CD4-positive, alpha-beta memory T cell (primary cell): ENCODE results near the gene CTLA4. TPM values are rescaled to one million over a fixed set of nuclear protein-coding genes. Genes with fewer than 3 reads are reported as not detected.
"Not testable (repeated sequence)": the region's sequence is repeated elsewhere in the genome, so short reads cannot be mapped to it uniquely, and the experiment has no call there.

Experiments used
- CTCF ChIA-PET: fragments of 350-600 bp; sonication (Branson Sonifier 250); formaldehyde crosslinking; loops from one replicate; lab custom pipeline; 2021; ENCODE audit warnings: inconsistent platforms; ENCODE audit not compliant: partially characterized antibody; lab: Charles Lee
- POLR2A ChIA-PET: fragments of 350-600 bp; sonication (Branson Sonifier 250); formaldehyde crosslinking; loops from one replicate; lab custom pipeline; 2021; ENCODE audit not compliant: partially characterized antibody; lab: Charles Lee
- DNase-seq, 5 donors: peaks; one replicate each; pipeline versions ENCODE4 v3.0.0 to v3.0.0-alpha.2; 2020 to 2022; ENCODE audit warnings: mixed read lengths in 1 of 5
- H3K27ac ChIP-seq: one replicate; pipeline ENCODE4 v1.7.0; 2013; ENCODE audit warnings: low read depth, low read length
- H3K27me3 ChIP-seq: 2 replicates; pipeline ENCODE4 v1.7.0; 2013; ENCODE audit warnings: mild to moderate bottlenecking, low read length, moderate library complexity; ENCODE audit not compliant: insufficient read depth
- H3K36me3 ChIP-seq: 2 replicates; pipeline ENCODE4 v1.7.0; 2013; ENCODE audit warnings: mild to moderate bottlenecking, low read length, moderate library complexity; ENCODE audit not compliant: insufficient read depth
- H3K4me1 ChIP-seq: 2 replicates; pipeline ENCODE4 v1.7.0; 2013; ENCODE audit warnings: mild to moderate bottlenecking, low read length, moderate library complexity; ENCODE audit not compliant: insufficient read depth
- H3K4me3 ChIP-seq, 2 donors: one replicate each; pipeline ENCODE4 v1.7.0; 2013; ENCODE audit warnings: low read length in 2 of 2, mild to moderate bottlenecking in 1 of 2
- H3K9me3 ChIP-seq, 2 donors: one replicate each; pipeline ENCODE4 v1.7.0; 2013; ENCODE audit warnings: low read length in 2 of 2, control low read depth in 1 of 2; ENCODE audit not compliant: control insufficient read depth in 1 of 2
- H3K27ac Mint-ChIP-seq, 7 donors: one replicate each; pipeline ENCODE4 v1.8.0; 2020 to 2021; ENCODE audit warnings: mixed read lengths in 7 of 7, mild to moderate bottlenecking in 6 of 7, inconsistent platforms in 3 of 7, moderate library complexity in 3 of 7
- H3K27me3 Mint-ChIP-seq, 2 donors: one replicate each; pipeline ENCODE4 v1.8.0; 2020 to 2021; ENCODE audit warnings: mixed read lengths in 2 of 2
- H3K36me3 Mint-ChIP-seq, 2 donors: one replicate each; pipeline ENCODE4 v1.8.0; 2020 to 2021; ENCODE audit warnings: mixed read lengths in 2 of 2, inconsistent platforms in 1 of 2, mild to moderate bottlenecking in 1 of 2
- H3K4me1 Mint-ChIP-seq, 4 donors: one replicate each; pipeline ENCODE4 v1.8.0; 2020 to 2021; ENCODE audit warnings: mixed read lengths in 4 of 4, mild to moderate bottlenecking in 1 of 4
- H3K4me3 Mint-ChIP-seq, 8 donors: one replicate each; pipeline ENCODE4 v1.8.0; 2020 to 2021; ENCODE audit warnings: mixed read lengths in 8 of 8, mild to moderate bottlenecking in 7 of 8, moderate library complexity in 6 of 8, inconsistent platforms in 3 of 8
- H3K9me3 Mint-ChIP-seq, 8 donors: one replicate each; pipeline ENCODE4 v1.8.0; 2020 to 2021; ENCODE audit warnings: mixed read lengths in 8 of 8, mild to moderate bottlenecking in 5 of 8, inconsistent platforms in 3 of 8, moderate library complexity in 1 of 8
- intact Hi-C: fragments of 100-400 bp; cut with micrococcal nuclease; formaldehyde crosslinking; loops from one replicate; pipeline ENCODE4 v1.15.1; 2023
- polyA plus RNA-seq, 2 donors: library from polyadenylated mRNA; unstranded; fragments of 300-500 nt; fragmentation: Illumina TruSeq; gene quantifications; one replicate each; pipeline ENCODE4 v1.2.3, GENCODE V29; 2021
- total RNA-seq, 2 experiments: library from RNA; stranded (reverse); gene quantifications; one replicate each; pipeline ENCODE4 v1.2.3, GENCODE V29; 2021

Gene CTLA4
- total and polyA plus RNA-seq, 4 experiments from 2014 or later: 7.6 to 20.4 (median 13.7) TPM

GRCh38 chr2:203873921-203874631 is 6.5 kb downstream of the CTLA4 start:
- peaks cover 43 to 78% (median 65%) of the 10 kb centered on the region in 4 donors for H3K4me1 Mint-ChIP-seq
- peaks cover 32 to 39% of the 10 kb centered on the region in 2 donors for H3K36me3 Mint-ChIP-seq
- ChIA-PET CTCF (interaction anchor here (1.6 to 7.2 kb wide), 4 partner anchors 13 to 36 kb away, joined by 5 to 58 read pairs (median 30); no protein-coding TSS in a partner anchor), POLR2A (interaction anchor here (0.6 to 13.8 kb wide), 10 partner anchors 8 to 156 kb away, joined by 3 to 213 read pairs (median 4); no protein-coding TSS in a partner anchor)
- Histone ChIP-seq H3K4me1 (peaks cover 77% of the 10 kb centered on the region), H3K4me3 (no peak overlapping the region), H3K36me3 (peaks cover 13% of the 10 kb centered on the region), H3K27me3 (no peaks in the 10 kb centered on the region), H3K9me3 (no peaks in the 10 kb centered on the region), H3K27ac (no peak overlapping the region)
- H3K4me3 Mint-ChIP-seq: peak overlapping the region in 6 of 8 donors; percentile 3 to 44 (median 18)
- peaks cover 0 to 2% (median 0%) of the 10 kb centered on the region in 8 donors for H3K9me3 Mint-ChIP-seq
- H3K27me3 Mint-ChIP-seq: no peaks in the 10 kb centered on the region
- intact Hi-C loops: no loop called here
- DNase-seq: peak in 2 of 5 donors; percentile 43 to 48
- peak overlapping the region; percentile 12 to 91 (median 52) for H3K27ac Mint-ChIP-seq

- intact Hi-C loops: no loop called here
- peaks cover 0 to 2% (median 0%) of the 10 kb centered on the region in 8 donors for H3K9me3 Mint-ChIP-seq
- Histone ChIP-seq H3K36me3 (peaks cover 13% of the 10 kb centered on the region), H3K4me1 (peaks cover 77% of the 10 kb centered on the region), H3K27ac (no peak overlapping the region), H3K4me3 (no peak overlapping the region), H3K27me3 (no peaks in the 10 kb centered on the region), H3K9me3 (no peaks in the 10 kb centered on the region)
- H3K27me3 Mint-ChIP-seq: no peaks in the 10 kb centered on the region
- H3K4me1 Mint-ChIP-seq: peaks cover 30 to 66% (median 53%) of the 10 kb centered on the region in 4 donors
- H3K27ac Mint-ChIP-seq: peak overlapping the region in 4 of 7 donors; percentile 12 to 84 (median 55)
- no peak for DNase-seq
- POLR2A ChIA-PET: interaction anchor here (0.9 to 13.8 kb wide), 8 partner anchors 8 to 63 kb away, joined by 3 to 213 read pairs (median 8); partner anchors contain the start of gene CTLA4
- no peak overlapping the region for H3K4me3 Mint-ChIP-seq
- CTCF ChIA-PET: interaction anchor here (0.9 to 3.0 kb wide), 5 partner anchors 14 to 34 kb away, joined by 3 to 12 read pairs (median 3); no protein-coding TSS in a partner anchor
- H3K36me3 Mint-ChIP-seq: peaks cover 30 to 32% of the 10 kb centered on the region in 2 donors
Observed at GRCh38 chr2:203875471-203875870, 7.9 kb downstream of the CTLA4 start.

- H3K27ac Mint-ChIP-seq: peak overlapping the region in 1 of 7 donors; percentile 25
- Histone ChIP-seq H3K4me3 (no peak overlapping the region), H3K27ac (no peak overlapping the region), H3K4me1 (peaks cover 73% of the 10 kb centered on the region), H3K36me3 (peaks cover 13% of the 10 kb centered on the region), H3K27me3 (no peaks in the 10 kb centered on the region), H3K9me3 (no peaks in the 10 kb centered on the region)
- no peak for DNase-seq
- peaks cover 26 to 28% of the 10 kb centered on the region in 2 donors for H3K36me3 Mint-ChIP-seq
- POLR2A ChIA-PET: interaction anchor here (1.0 to 13.8 kb wide), 5 partner anchors 16 to 135 kb away, joined by 3 to 213 read pairs (median 4); no protein-coding TSS in a partner anchor
- no peak overlapping the region for H3K4me3 Mint-ChIP-seq
- peaks cover 0 to 2% (median 0%) of the 10 kb centered on the region in 8 donors for H3K9me3 Mint-ChIP-seq
- no peaks in the 10 kb centered on the region for H3K27me3 Mint-ChIP-seq
- H3K4me1 Mint-ChIP-seq: peaks cover 25 to 58% (median 45%) of the 10 kb centered on the region in 4 donors
- CTCF ChIA-PET: interaction anchor here (1.0 to 1.8 kb wide), 3 partner anchors 15 to 19 kb away, joined by 3 to 5 read pairs (median 3); no protein-coding TSS in a partner anchor
- intact Hi-C loops: no loop called here
Observed at GRCh38 chr2:203876328-203876727, 8.8 kb downstream of the CTLA4 start.

GRCh38 chr2:203878063-203878462 is 10.5 kb downstream of the CTLA4 start:
- peaks cover 56% of the 10 kb centered on the region for H3K4me1 ChIP-seq
- Mint-ChIP-seq H3K4me1 (peaks cover 17 to 40% (median 32%) of the 10 kb centered on the region in 4 donors), H3K27ac (peak overlapping the region in 2 of 7 donors; percentile 31 to 89), H3K27me3 (no peaks in the 10 kb centered on the region), H3K9me3 (peaks cover 0 to 2% (median 0%) of the 10 kb centered on the region in 8 donors), H3K36me3 (peaks cover 15 to 20% of the 10 kb centered on the region in 2 donors), H3K4me3 (no peak overlapping the region)
- no peak overlapping the region for H3K27ac ChIP-seq
- H3K9me3 ChIP-seq: no peaks in the 10 kb centered on the region
- H3K27me3 ChIP-seq: no peaks in the 10 kb centered on the region
- no peak overlapping the region for H3K4me3 ChIP-seq
- ChIA-PET POLR2A (interaction anchor here (0.8 to 13.8 kb wide), 4 partner anchors 8 to 24 kb away, joined by 3 to 213 read pairs (median 36); partner anchors contain the start of gene CTLA4), CTCF (interaction anchor here (0.9 to 2.0 kb wide), 2 partner anchors 10 to 31 kb away, joined by 4 read pairs; partner anchors contain the start of gene CTLA4)
- peaks cover 4% of the 10 kb centered on the region for H3K36me3 ChIP-seq
- DNase-seq: no peak
- intact Hi-C loops: no loop called here

GRCh38 chr2:203880557-203881125 is 13.1 kb downstream of the CTLA4 start:
- intact Hi-C loops: no loop called here
- Histone ChIP-seq H3K4me1 (peaks cover 34% of the 10 kb centered on the region), H3K27ac (no peak overlapping the region), H3K4me3 (no peak overlapping the region), H3K27me3 (no peaks in the 10 kb centered on the region), H3K36me3 (no peaks in the 10 kb centered on the region), H3K9me3 (no peaks in the 10 kb centered on the region)
- Mint-ChIP-seq H3K9me3 (no peaks in the 10 kb centered on the region), H3K27ac (no peak overlapping the region), H3K4me3 (no peak overlapping the region), H3K36me3 (peaks cover 0 to 3% of the 10 kb centered on the region in 2 donors), H3K27me3 (no peaks in the 10 kb centered on the region), H3K4me1 (peaks cover 6 to 23% (median 14%) of the 10 kb centered on the region in 4 donors)
- CTCF ChIA-PET: interaction anchor here (0.9 to 2.0 kb wide), 3 partner anchors 9 to 23 kb away, joined by 3 to 8 read pairs (median 3); no protein-coding TSS in a partner anchor
- POLR2A ChIA-PET: interaction anchor here (0.9 to 6.7 kb wide), 6 partner anchors 11 to 65 kb away, joined by 3 to 60 read pairs (median 4); partner anchors contain the start of gene CTLA4
- no peak for DNase-seq

- H3K4me3 ChIP-seq, H3K9me3 Mint-ChIP-seq, H3K9me3 ChIP-seq, H3K27ac ChIP-seq, H3K27me3 ChIP-seq, H3K36me3 Mint-ChIP-seq, intact Hi-C loops, H3K4me3 Mint-ChIP-seq, H3K27me3 Mint-ChIP-seq, H3K36me3 ChIP-seq, DNase-seq: not testable (repeated sequence)
- H3K27ac Mint-ChIP-seq: peak overlapping the region in 1 of 7 donors; percentile 5
- POLR2A ChIA-PET: interaction anchor here (1.3 to 6.7 kb wide), 2 partner anchors 11 to 66 kb away, joined by 3 to 60 read pairs; partner anchors contain the start of gene CTLA4
- H3K4me1 ChIP-seq: peaks cover 39% of the 10 kb centered on the region
- CTCF ChIA-PET: interaction anchor here (1.1 to 1.6 kb wide), 3 partner anchors 9 to 21 kb away, joined by 4 read pairs; no protein-coding TSS in a partner anchor
- H3K4me1 Mint-ChIP-seq: peaks cover 6 to 18% (median 12%) of the 10 kb centered on the region in 4 donors
Observed at GRCh38 chr2:203881185-203881584, 13.6 kb downstream of the CTLA4 start.
